ENCODE data around the gene GMPR2.

GRCh38 chr14:24233538-24233866 is 773 bp downstream of the GMPR2 start:
- TF ChIP-seq EZH2phosphoT487 (IDR thresholded peaks at IDR 0.05; ENCODE audit: insufficient read depth, low read depth) (no peak), EZH2 (IDR thresholded peaks at IDR 0.05; ENCODE audit: insufficient read depth, poor library complexity, severe bottlenecking) (no peak)
